GM04503 (cell line): Measurements from ENCODE around the gene TBCA.

Experiments
- DNase-seq: peaks from one replicate; pipeline ENCODE4 v3.0.0-alpha.2; 2012; ENCODE audit warnings: low read depth

Gene TBCA

DNA sequence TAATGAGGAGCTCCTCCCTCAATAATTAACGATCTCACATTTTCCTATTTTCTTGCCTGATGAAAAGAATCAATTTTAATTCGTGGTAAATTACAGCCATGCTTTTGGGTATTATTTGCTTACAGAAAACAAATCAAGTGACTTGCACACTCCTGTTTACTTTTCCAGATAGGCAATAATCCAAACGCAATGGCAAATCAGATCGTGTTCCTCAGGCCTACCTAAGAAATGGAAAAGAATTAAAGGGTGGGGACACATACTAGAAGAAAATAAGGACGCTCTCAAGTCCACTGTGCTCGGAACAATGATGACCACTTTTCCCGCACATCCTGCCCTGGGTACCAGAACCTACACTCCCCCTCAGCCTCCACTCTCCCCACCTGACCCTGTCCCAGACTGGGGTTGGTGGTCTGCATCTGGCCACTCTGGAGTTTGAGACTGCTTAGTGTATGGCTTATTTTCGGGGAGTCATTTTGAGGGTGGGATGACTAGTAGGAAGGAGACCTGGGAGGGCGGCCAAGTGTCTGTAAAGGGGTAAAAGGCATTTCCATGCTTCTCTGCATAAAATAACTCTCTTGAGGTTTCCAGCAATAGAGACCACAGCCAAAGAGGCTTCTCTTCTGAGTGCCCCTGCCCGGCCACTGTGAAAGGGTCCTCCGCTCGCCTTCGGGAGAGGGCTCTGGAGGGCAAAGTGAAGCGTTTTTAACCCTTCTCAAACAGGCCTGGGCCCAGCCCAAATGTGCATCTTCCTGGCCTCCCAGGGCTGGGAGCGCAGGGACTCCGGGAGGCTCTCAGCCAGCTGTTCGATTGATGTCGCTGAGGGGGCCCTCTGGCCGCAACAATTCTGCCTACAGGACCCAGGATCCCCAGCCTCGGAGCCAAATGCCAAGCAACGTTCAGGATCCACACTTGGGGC lies 133.1 kb downstream of the TBCA start:
- DNase-seq = no peak

- no peak for DNase-seq
Observed at GRCh38 chr5:77641963-77642737, 134.0 kb downstream of the TBCA start.

DNA sequence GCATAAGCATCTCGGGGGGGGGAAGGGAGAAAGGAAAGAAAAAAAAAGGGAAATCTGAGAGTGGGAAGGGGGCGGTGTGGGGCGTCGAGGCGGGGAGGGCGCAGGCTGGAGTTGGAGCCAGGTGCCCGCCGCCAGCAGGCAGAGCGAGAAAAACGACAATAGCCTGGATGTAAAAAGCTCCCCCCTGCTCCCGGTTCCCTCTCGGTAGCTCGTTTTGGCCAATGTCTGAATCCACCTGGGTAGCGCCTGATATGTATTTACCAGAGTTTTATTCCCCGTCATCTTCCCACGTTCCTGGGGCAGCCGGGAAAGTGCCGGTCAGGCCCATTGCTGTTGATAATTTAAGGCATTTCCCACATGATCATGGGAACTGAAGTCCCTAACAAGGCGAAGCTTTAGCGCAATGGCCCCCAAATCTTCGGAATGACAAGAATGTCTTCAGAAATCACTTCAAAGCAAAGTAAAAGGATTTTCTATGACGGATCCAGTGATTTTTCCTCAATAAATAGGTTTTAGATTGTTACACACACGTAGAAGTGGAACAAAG lies 134.7 kb downstream of the TBCA start:
- DNase-seq = no peak
